NCI-H345 treated with DMSO at 0.1 percent for 48 hours (cell line): ENCODE results near the gene TSSC4.
A peak's percentile ranks its signal among the peaks of the same experiment; 100 is the strongest.

Experiments used
- DNase-seq: peaks from one replicate; lab custom pipeline; 2025; ENCODE audit not compliant: unreplicated experiment; lab: John Stamatoyannopoulos, UW

The TSSC4 gene

GRCh38 chr11:2431395-2431794 lies 30.8 kb downstream of the TSSC4 start:
- no peak for DNase-seq

- DNase-seq = no peak
Measured at GRCh38 chr11:2432171-2432621, 31.6 kb downstream of the TSSC4 start.

GRCh38 chr11:2432628-2433071 lies 32.1 kb downstream of the TSSC4 start:
- DNase-seq = no peak

- no peak for DNase-seq
Measured at GRCh38 chr11:2433106-2433925, 32.8 kb downstream of the TSSC4 start.

GRCh38 chr11:2434008-2434407 lies 33.5 kb downstream of the TSSC4 start:
- no peak for DNase-seq

GRCh38 chr11:2434506-2435255 lies 34.1 kb downstream of the TSSC4 start:
- no peak for DNase-seq

- no peak for DNase-seq
Measured at GRCh38 chr11:2435288-2436012, 34.9 kb downstream of the TSSC4 start.

GRCh38 chr11:2436013-2436520 lies 35.5 kb downstream of the TSSC4 start:
- no peak for DNase-seq

- no peak for DNase-seq
Measured at GRCh38 chr11:2436521-2437031, 36.0 kb downstream of the TSSC4 start.

- DNase-seq = no peak
Measured at GRCh38 chr11:2437516-2437915, 37.0 kb downstream of the TSSC4 start.

GRCh38 chr11:2439820-2440219 lies 39.3 kb downstream of the TSSC4 start:
- DNase-seq = no peak

GRCh38 chr11:2440646-2441045 lies 40.1 kb downstream of the TSSC4 start:
- no peak for DNase-seq

GRCh38 chr11:2441171-2441570 lies 40.6 kb downstream of the TSSC4 start:
- DNase-seq = no peak

GRCh38 chr11:2442589-2442988 lies 42.0 kb downstream of the TSSC4 start:
- DNase-seq = no peak

- DNase-seq = no peak
Measured at GRCh38 chr11:2443406-2443805, 42.9 kb downstream of the TSSC4 start.

- no peak for DNase-seq
Measured at GRCh38 chr11:2443881-2444820, 43.6 kb downstream of the TSSC4 start, which contains the start of gene TRPM5. Gene TRPM5 (minus strand): TSS chr11:2444514. CDS start chr11:2423036, 21,478 bp downstream.

- DNase-seq = peak; percentile 25
Measured at GRCh38 chr11:2444821-2445745, 44.5 kb downstream of the TSSC4 start, which contains the start of gene KCNQ1. Gene KCNQ1 (plus strand): TSS chr11:2445008. CDS start chr11:2445099, 91 bp downstream.

GRCh38 chr11:2445746-2446551 lies 45.4 kb downstream of the TSSC4 start:
- DNase-seq = no peak
